ENCODE measurements around the gene NUSAP1. TPM values are rescaled to one million over a fixed set of nuclear protein-coding genes. Genes with fewer than 3 reads are reported as not detected.
"Not testable (repeated sequence)": the region's sequence is repeated elsewhere in the genome, so short reads cannot be mapped to it uniquely, and the experiment has no call there.

The NUSAP1 gene
- total RNA-seq, 1 donor from 2014 or later, result 113 TPM

GRCh38 chr15:41307679-41308078 is 25.0 kb upstream of the NUSAP1 start:
- H3K4me3 ChIP-seq (ENCODE audit: low read depth, low read length), result no peak overlapping the region
- DNase-seq (ENCODE audit: low read depth), result no peak
- no peak for TF ChIP-seq CTCF (conservative IDR thresholded peaks at IDR 0.05; ENCODE audit: low read depth, low read length)

DNA sequence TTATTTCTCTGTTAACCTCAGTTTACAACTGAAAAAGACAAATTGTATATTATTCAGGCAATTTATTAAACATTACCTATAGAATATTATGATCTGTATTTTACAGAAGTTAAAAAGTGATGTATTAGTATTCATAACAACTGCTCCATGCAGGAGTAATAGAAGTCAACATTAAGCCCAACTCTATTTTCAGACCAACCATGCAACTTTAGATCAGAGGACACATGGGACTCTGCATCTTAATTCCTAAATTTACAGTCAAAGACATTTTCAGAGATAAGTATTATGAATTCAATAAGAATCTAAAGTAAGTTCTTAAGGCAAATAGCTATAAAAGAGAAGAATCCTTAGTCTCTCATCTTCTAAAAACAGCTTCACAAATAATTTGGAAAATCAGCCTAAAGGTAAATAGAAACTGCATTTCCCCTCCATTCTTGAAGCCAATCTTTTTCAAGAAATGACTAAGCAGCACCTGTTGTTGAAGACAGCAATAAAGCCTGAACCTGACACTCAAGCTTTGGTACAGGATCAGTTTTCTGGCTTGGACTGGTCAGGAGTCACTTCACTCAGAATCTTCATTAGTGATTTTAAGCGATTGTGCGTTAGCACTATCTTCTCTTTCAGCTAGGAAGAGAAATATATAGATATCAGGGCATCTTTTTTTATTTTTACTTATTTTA is 23.3 kb upstream of the NUSAP1 start:
- no peak overlapping the region for H3K4me3 ChIP-seq (ENCODE audit: low read depth, low read length)
- DNase-seq (ENCODE audit: low read depth), result no peak
- TF ChIP-seq CTCF (conservative IDR thresholded peaks at IDR 0.05; ENCODE audit: low read depth, low read length), result no peak

DNA sequence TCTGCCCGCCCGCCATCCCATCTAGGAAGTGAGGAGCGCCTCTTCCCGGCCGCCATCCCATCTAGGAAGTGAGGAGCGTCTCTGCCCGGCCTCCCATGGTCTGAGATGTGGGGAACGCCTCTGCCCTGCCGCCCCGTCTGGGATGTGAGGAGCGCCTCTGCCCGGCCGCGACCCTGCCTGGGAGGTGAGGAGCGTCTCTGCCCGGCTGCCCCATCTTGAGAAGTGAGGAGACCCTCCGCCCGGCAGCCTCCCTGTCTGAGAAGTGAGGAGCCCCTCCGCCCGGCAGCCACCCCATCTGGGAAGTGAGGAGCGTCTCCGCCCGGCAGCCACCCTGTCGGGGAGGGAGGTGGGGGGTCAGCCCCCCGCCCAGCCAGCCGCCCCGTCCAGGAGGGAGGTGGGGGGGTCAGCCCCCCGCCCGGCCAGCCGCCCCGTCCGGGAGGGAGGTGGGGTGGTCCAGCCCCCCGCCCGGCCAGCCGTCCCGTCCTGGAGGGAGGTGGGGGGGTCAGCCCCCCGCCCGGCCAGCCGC is 11.8 kb upstream of the NUSAP1 start:
- H3K4me3 ChIP-seq (ENCODE audit: low read depth, low read length); DNase-seq (ENCODE audit: low read depth): not testable (repeated sequence)

- DNase-seq (ENCODE audit: low read depth), result no peak
- no peak for TF ChIP-seq CTCF (conservative IDR thresholded peaks at IDR 0.05; ENCODE audit: low read depth, low read length)
- H3K4me3 ChIP-seq (ENCODE audit: low read depth, low read length), result no peak overlapping the region
Measured at GRCh38 chr15:41323611-41324010, 9.1 kb upstream of the NUSAP1 start.

DNA sequence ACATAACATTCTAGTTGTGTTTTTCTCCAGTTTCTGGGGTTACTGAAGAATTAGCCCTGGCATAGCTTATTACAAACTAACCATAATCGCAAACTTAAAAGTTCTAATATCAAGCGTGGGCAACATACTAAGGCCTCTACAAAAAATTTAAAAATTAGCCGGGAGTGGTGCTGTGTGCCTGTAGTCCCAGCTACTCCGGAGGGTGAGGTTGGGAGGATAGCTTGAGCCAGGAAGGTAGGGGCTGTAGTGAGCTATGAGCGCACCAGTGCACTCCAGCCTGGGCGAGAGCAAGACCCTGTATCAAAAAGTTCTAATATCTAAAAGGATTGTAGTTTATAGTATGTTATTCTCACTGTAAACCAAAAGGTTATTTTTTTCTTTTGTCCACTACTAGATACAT is 1.4 kb upstream of the NUSAP1 start:
- DNase-seq (ENCODE audit: low read depth), result no peak

GRCh38 chr15:41331833-41332193 is 868 bp upstream of the NUSAP1 start:
- DNase-seq (ENCODE audit: low read depth), result no peak
- H3K4me3 ChIP-seq (ENCODE audit: low read depth, low read length), result peak overlapping the region; percentile 65
- peak; percentile 70 for TF ChIP-seq CTCF (conservative IDR thresholded peaks at IDR 0.05; ENCODE audit: low read depth, low read length)

More for the DNA sequence above, 1.4 kb upstream of the NUSAP1 start:
- H3K4me3 ChIP-seq (ENCODE audit: low read depth, low read length), result peak overlapping the region; percentile 65
- no peak for TF ChIP-seq CTCF (conservative IDR thresholded peaks at IDR 0.05; ENCODE audit: low read depth, low read length)

GRCh38 chr15:41333026-41333562 is 413 bp downstream of the NUSAP1 start:
- DNase-seq (ENCODE audit: low read depth), result peak; percentile 67
- H3K4me3 ChIP-seq (ENCODE audit: low read depth, low read length), result peak overlapping the region; percentile 65
- no peak for TF ChIP-seq CTCF (conservative IDR thresholded peaks at IDR 0.05; ENCODE audit: low read depth, low read length)

Measured in epithelial cell of proximal tubule (primary cell).